HK-2 (cell line): ENCODE measurements around the gene TAS2R5.
"Not testable (repeated sequence)": the region's sequence is repeated elsewhere in the genome, so short reads cannot be mapped to it uniquely, and the experiment has no call there.

ENCODE experiments used
- DNase-seq: peaks from one replicate; pipeline ENCODE4 v3.0.0-alpha.2; 2018; ENCODE audit not compliant: unreplicated experiment

Gene TAS2R5, protein sequence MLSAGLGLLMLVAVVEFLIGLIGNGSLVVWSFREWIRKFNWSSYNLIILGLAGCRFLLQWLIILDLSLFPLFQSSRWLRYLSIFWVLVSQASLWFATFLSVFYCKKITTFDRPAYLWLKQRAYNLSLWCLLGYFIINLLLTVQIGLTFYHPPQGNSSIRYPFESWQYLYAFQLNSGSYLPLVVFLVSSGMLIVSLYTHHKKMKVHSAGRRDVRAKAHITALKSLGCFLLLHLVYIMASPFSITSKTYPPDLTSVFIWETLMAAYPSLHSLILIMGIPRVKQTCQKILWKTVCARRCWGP

GRCh38 chr7:141789917-141790316, at the start of gene TAS2R5:
TSS of gene TAS2R5 (plus strand) at chr7:141790217. CDS start at chr7:141790362, 145 bp downstream.
- DNase-seq: no peak

DNA sequence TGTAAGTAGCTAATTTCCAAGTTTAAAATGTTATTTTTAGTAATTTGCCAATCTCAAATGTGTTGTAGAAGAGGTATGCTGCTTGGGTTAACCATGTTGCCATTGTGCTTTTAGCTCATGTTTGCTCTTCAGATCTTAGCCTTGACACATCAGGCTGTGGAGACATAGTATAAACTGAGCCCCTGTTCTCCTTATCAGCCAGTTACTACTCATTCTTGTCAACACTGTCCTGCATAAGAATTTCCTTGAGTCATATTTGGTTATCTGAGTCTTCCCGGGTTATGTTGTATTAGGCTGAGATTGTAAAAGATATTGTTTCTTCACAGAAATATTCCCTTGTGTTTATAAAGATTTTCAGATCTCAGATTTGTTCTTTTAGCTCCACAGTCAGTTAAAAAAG, 47.8 kb upstream of the TAS2R5 start:
- DNase-seq: no peak

DNA sequence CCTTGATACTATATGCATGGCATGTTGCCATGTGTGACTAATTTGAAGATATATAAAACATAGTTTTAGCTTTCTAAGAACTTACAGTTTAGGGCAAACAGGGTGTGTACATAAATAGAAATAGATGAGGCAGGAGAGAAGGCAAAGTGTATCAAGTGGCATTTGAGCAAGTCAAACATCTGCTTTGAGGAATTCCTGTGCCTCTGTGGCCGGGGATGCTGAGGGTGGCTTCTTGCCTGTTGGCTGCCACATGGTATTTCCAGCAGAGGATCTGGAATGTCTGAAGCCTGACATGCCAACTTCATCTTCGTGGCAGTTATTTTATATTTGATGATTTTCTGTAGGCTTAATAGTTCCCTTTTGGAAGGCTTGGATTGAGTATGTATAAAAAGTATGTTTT, 45.9 kb upstream of the TAS2R5 start:
- DNase-seq: no peak

DNA sequence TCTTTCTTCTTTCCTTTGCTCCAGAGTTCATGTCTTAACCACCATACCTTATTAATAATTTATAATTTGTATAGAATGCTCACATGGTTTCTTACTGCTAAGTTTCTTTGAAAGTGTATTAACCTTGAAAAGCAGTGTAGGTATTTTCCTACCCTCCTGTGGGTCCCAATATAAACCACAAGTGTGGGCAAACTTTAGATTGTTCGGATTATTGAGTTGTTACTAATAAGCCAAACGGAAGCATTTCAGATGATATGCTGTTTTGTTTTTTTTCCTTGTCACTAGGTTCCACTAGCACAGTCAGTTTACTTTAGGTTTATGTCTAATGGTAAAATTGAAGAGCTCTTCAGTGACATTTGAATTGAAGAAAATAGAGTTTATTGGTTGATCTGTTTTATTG, 41.6 kb upstream of the TAS2R5 start:
- no peak for DNase-seq

DNA sequence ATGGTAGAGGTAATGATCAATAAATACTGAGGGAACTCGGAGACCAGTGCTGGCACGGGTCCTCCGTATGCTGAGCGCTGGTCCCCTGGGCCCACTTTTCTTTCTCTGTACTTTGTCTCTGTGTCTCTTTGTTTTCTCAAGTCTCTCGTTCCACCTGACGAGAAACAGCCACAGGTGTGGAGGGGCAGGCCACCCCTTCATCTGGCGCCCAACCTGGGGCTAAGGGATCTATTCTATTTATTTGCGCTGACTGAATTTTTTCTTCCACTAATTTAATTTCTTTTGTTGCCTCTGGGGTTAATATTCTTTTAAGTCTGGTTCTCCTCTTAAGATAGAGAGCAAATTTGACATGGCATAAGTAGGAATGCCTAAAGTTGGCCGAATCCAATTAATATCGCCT, 38.1 kb upstream of the TAS2R5 start:
- not testable (repeated sequence) for DNase-seq

DNA sequence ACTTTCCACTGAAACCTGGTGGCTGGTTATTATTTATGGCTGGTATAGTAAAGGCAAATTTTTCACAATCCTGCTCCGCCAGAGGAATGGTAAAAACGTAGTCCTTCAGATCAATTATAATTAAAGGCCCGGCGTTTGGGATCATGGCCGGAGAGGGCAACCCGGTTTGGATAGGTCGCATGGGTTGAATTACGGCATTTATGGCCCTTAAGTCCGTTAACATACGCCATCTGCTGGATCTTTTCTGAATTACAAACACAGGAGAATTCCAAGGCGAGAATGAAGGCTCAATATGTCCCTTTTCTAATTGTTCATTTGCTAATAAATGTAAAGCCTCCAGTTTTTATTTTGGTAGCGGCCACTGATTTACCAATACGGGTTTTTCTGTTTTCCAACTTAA, 37.4 kb upstream of the TAS2R5 start:
- no peak for DNase-seq

DNA sequence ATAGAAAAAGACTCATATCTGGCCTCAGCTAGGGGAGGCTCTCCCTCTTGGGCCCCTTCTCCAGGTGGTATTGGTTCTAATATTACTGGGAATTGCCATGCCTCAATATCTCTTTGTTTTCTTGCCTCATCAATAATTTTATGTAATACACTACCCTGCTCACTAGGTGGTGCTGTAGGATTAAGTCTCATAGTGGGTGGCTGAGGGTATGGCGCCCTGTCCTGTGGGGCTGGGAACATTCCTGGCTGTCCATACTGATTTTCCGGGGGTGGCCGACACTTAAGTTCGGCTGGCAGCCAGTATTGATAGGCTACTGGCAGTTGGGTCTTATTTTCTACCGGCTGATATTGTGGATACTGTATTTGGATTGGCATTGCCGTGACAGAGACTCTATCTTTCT, 35.1 kb upstream of the TAS2R5 start:
- no peak for DNase-seq

GRCh38 chr7:141763797-141764196, 26.2 kb upstream of the TAS2R5 start, which contains the start of gene TAS2R3:
TSS of gene TAS2R3 (plus strand) at chr7:141764097. CDS start at chr7:141764159, 62 bp downstream.
- DNase-seq: no peak

DNA sequence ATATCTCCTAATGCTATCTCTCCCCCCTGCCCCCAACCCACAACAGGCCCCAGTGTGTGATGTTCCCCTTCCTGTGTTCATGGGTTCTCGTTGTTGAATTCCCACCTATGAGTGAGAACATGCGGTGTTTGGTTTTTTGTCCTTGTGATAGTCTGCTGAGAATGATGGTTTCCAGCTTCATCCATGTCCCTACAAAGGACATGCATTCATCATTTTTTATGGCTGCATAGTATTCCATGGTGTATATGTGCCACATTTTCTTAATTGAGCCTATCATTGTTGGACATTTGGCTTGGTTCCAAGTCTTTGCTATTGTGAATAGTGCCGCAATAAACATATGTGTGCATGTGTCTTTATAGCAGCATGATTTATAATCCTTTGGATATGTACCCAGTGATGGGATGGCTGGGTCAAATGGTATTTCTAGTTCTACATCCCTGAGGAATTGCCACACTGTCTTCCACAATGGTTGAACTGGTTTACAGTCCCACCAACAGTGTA, 19.9 kb upstream of the TAS2R5 start:
- DNase-seq: not testable (repeated sequence)

DNA sequence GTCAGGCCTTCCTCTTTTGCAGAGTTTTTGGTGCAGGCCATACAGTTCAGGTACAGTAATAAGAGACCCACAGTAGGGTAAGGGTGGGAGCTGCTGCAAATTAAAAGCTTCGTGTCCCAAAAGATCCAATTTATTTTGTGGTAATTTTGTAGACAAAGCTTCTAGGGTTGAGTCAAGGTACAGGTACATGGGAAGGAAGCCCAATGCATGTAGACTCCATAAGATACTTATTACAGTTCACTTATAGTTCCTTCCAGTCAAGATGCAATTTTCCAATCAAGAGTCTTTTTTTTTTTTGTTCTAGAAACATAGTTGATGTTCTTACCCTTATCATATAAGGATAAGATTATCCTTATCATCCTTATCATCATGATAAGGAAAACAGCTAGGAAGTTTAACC, 13.6 kb upstream of the TAS2R5 start, which contains the start of gene TAS2R4:
Gene TAS2R4, plus strand, starts transcription at position 301 of the 400 bp plus-strand sequence. CDS start 1,815 bp downstream, outside the sequence.
- DNase-seq: no peak

GRCh38 chr7:141785706-141786552, 4.1 kb upstream of the TAS2R5 start:
- DNase-seq: no peak

GRCh38 chr7:141788296-141788695, 1.7 kb upstream of the TAS2R5 start:
- no peak for DNase-seq

GRCh38 chr7:141792526-141792925, 2.5 kb downstream of the TAS2R5 start:
- no peak for DNase-seq

DNA sequence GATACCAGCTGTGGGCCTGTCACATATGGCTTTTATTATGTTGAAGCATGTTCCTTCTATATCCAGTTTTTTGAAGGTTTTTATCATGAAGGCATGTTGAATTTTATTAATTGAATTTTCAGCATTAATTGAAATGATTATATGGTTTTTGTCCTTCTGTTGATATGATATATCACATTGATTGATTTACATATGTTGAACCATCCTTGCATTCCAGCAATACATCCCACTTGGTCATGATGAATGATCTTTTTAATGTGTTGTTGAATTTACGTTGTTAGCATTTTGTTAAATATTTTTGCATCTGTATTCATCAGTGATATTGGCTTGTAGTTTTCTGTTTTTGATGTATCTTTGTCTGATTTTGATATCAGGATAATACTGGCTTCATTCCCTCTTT, 30.1 kb downstream of the TAS2R5 start:
- DNase-seq: no peak

DNA sequence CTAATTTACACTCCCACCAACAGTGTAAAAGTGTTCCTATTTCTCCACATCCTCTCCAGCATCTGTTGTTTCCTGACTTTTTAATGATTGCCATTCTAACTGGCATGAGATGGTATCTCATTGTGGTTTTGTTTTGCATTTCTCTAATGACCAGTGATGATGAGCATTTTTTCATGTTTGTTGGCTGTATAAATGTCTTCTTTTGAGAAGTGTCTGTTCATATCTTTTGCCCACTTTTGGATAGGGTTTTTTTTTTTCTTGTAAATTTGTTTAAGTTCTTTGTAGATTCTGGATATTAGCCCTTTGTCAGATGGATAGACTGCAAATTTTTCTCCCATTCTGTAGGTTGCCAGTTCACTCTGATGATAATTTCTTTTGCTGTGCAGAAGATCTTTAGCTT, 32.4 kb downstream of the TAS2R5 start:
- not testable (repeated sequence) for DNase-seq

- no peak for DNase-seq
Observed at GRCh38 chr7:141837683-141838082, 47.7 kb downstream of the TAS2R5 start.

- no peak for DNase-seq
Observed at GRCh38 chr7:141838581-141838980, 48.6 kb downstream of the TAS2R5 start.

- DNase-seq: no peak
Observed at GRCh38 chr7:141839256-141839655, 49.2 kb downstream of the TAS2R5 start.

GRCh38 chr7:141840708-141841107, 50.7 kb downstream of the TAS2R5 start:
- no peak for DNase-seq
